ENCODE data around the gene MORF4L1.

Gene MORF4L1

GRCh38 chr15:78909160-78909695, 36.5 kb downstream of the MORF4L1 start:
- H4K20me1 ChIP-seq (ENCODE audit: control insufficient read depth, insufficient read depth, low read depth, low read length), result peaks cover 5% of the 10 kb centered on the region
- TF ChIP-seq, protein P1, sequence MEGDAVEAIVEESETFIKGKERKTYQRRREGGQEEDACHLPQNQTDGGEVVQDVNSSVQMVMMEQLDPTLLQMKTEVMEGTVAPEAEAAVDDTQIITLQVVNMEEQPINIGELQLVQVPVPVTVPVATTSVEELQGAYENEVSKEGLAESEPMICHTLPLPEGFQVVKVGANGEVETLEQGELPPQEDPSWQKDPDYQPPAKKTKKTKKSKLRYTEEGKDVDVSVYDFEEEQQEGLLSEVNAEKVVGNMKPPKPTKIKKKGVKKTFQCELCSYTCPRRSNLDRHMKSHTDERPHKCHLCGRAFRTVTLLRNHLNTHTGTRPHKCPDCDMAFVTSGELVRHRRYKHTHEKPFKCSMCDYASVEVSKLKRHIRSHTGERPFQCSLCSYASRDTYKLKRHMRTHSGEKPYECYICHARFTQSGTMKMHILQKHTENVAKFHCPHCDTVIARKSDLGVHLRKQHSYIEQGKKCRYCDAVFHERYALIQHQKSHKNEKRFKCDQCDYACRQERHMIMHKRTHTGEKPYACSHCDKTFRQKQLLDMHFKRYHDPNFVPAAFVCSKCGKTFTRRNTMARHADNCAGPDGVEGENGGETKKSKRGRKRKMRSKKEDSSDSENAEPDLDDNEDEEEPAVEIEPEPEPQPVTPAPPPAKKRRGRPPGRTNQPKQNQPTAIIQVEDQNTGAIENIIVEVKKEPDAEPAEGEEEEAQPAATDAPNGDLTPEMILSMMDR (IDR thresholded peaks at IDR 0.05; ENCODE audit: low read depth, low read length, poor library complexity, severe bottlenecking), result no peak
- no peak for TF ChIP-seq EZH2phosphoT487 (IDR thresholded peaks at IDR 0.05; ENCODE audit: borderline replicate concordance, low read length)
- H3K9me2 ChIP-seq (replicated peaks; ENCODE audit: control insufficient read depth, low read length), result no peaks in the 10 kb centered on the region
- H3K79me2 ChIP-seq (ENCODE audit: control insufficient read depth, low read length), result no peaks in the 10 kb centered on the region
- H3F3A ChIP-seq (ENCODE audit: control insufficient read depth, insufficient read depth), result peaks cover 29% of the 10 kb centered on the region
- H3K4me3 ChIP-seq (ENCODE audit: low read length), result no peak overlapping the region
- no peak overlapping the region for H3K27ac ChIP-seq (ENCODE audit: low read depth, low read length)
- no peaks in the 10 kb centered on the region for H3K9me3 ChIP-seq (ENCODE audit: control insufficient read depth, insufficient read depth, low read length)
- H3K4me1 ChIP-seq (ENCODE audit: control insufficient read depth, low read length), result no peaks in the 10 kb centered on the region; the same call in 1 of the 2 replicates
- H3K27me3 ChIP-seq (ENCODE audit: control insufficient read depth, low read length), result no peaks in the 10 kb centered on the region
- H3K36me3 ChIP-seq (ENCODE audit: control insufficient read depth, low read length), result peaks cover 49% of the 10 kb centered on the region
- H3K4me2 ChIP-seq (ENCODE audit: low read length), result no peak overlapping the region

- H3K27me3 ChIP-seq (ENCODE audit: control insufficient read depth, low read length), result no peaks in the 10 kb centered on the region
- H3K4me2 ChIP-seq (ENCODE audit: low read length), result no peak overlapping the region
- peaks cover 44% of the 10 kb centered on the region for H3K36me3 ChIP-seq (ENCODE audit: control insufficient read depth, low read length)
- H3K79me2 ChIP-seq (ENCODE audit: control insufficient read depth, low read length), result no peaks in the 10 kb centered on the region
- no peak overlapping the region for H3K4me3 ChIP-seq (ENCODE audit: low read length)
- H3K9me3 ChIP-seq (ENCODE audit: control insufficient read depth, insufficient read depth, low read length), result no peaks in the 10 kb centered on the region
- H3K4me1 ChIP-seq (ENCODE audit: control insufficient read depth, low read length), result no peaks in the 10 kb centered on the region; the same call in 1 of the 2 replicates
- peaks cover 5% of the 10 kb centered on the region for H4K20me1 ChIP-seq (ENCODE audit: control insufficient read depth, insufficient read depth, low read depth, low read length)
- H3K9me2 ChIP-seq (replicated peaks; ENCODE audit: control insufficient read depth, low read length), result no peaks in the 10 kb centered on the region
- H3F3A ChIP-seq (ENCODE audit: control insufficient read depth, insufficient read depth), result peaks cover 29% of the 10 kb centered on the region
- no peak for TF ChIP-seq EZH2phosphoT487 (IDR thresholded peaks at IDR 0.05; ENCODE audit: borderline replicate concordance, low read length)
- TF ChIP-seq, protein P1 (IDR thresholded peaks at IDR 0.05; ENCODE audit: low read depth, low read length, poor library complexity, severe bottlenecking), result peak; percentile 91
- no peak overlapping the region for H3K27ac ChIP-seq (ENCODE audit: low read depth, low read length)
Observed at GRCh38 chr15:78909791-78910228, 37.1 kb downstream of the MORF4L1 start.

DNA sequence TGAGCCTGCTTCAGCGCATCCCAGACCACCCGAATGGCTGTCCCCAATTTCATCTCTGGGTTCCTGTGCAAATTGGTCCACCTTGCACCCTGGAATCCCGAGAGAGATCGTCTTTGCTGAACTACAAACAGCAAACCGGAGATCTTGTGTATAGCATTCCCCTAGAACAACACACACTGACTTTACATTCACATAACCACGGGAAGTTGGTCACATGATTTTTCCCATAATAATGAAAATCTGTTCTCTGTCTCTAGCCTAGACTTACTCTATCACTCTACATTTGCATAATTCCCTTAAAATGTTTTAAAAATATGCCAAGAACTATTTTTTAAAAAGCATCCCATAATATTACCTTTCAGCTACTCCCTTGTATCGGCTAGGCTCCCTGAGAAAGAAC, 37.6 kb downstream of the MORF4L1 start:
- Histone ChIP-seq H3K36me3 (ENCODE audit: control insufficient read depth, low read length) (peaks cover 42% of the 10 kb centered on the region), H3K27ac (ENCODE audit: low read depth, low read length) (no peak overlapping the region), H3K27me3 (ENCODE audit: control insufficient read depth, low read length) (no peaks in the 10 kb centered on the region), H4K20me1 (ENCODE audit: control insufficient read depth, insufficient read depth, low read depth, low read length) (peaks cover 5% of the 10 kb centered on the region), H3K9me2 (replicated peaks; ENCODE audit: control insufficient read depth, low read length) (no peaks in the 10 kb centered on the region), H3K4me3 (ENCODE audit: low read length) (no peak overlapping the region), H3K9me3 (ENCODE audit: control insufficient read depth, insufficient read depth, low read length) (no peaks in the 10 kb centered on the region), H3K4me1 (ENCODE audit: control insufficient read depth, low read length) (no peaks in the 10 kb centered on the region; the same call in 1 of the 2 replicates), H3K79me2 (ENCODE audit: control insufficient read depth, low read length) (no peaks in the 10 kb centered on the region), H3K4me2 (ENCODE audit: low read length) (no peak overlapping the region), H3F3A (ENCODE audit: control insufficient read depth, insufficient read depth) (peaks cover 24% of the 10 kb centered on the region)
- TF ChIP-seq EZH2phosphoT487 (IDR thresholded peaks at IDR 0.05; ENCODE audit: borderline replicate concordance, low read length), result no peak
- TF ChIP-seq, protein P1 (IDR thresholded peaks at IDR 0.05; ENCODE audit: low read depth, low read length, poor library complexity, severe bottlenecking), result no peak
